Pancreas (tissue), 10 donors: ENCODE measurements around the gene PACS2. TPM values are rescaled to one million over a fixed set of nuclear protein-coding genes. Genes with fewer than 3 reads are reported as not detected.

Source experiments
- ATAC-seq, 4 donors: fragments of 200-7000 bp; cut with Tn5 transposase; one replicate each; pipeline versions ENCODE4 v1.8.0 to v1.9.1; 2020; ENCODE audit warnings: mild to moderate bottlenecking in 4 of 4, moderate library complexity in 4 of 4
- DNase-seq, 6 donors: peaks; one replicate each; pipeline ENCODE4 v3.0.0-alpha.2; 2020
- FAIRE-seq: peaks from 2 replicates; lab custom pipeline; 2012; peaks lifted over from hg19 to GRCh38; lab: Jason Lieb, UNC
- H3K27ac ChIP-seq, 4 donors: fragments of 200-600 bp; sonication (generic); 1 replicate in 3 of 4; 2 replicates in 1 of 4; pipeline versions ENCODE4 v1.5.0 to v1.8.0; 2020
- H3K27me3 ChIP-seq, 4 donors: fragments of 200-600 bp; one replicate each; pipeline ENCODE4 v1.8.0; 2021
- H3K36me3 ChIP-seq, 3 donors: fragments of 200-600 bp; sonication (generic) in 1 of 3; one replicate each; pipeline versions ENCODE4 v1.5.0 to v1.8.0; 2020 to 2021
- H3K4me1 ChIP-seq, 3 donors: fragments of 200-600 bp; one replicate each; pipeline ENCODE4 v1.8.0; 2021
- H3K4me3 ChIP-seq, 4 donors: fragments of 200-600 bp; sonication (generic) in 2 of 4; one replicate each; pipeline versions ENCODE4 v1.5.0 to v1.8.0; 2020 to 2021
- H3K9me3 ChIP-seq, 4 donors: fragments of 200-600 bp; one replicate each; pipeline ENCODE4 v1.8.0; 2021
- WGBS, 2 donors: extraction: QIAGEN DNeasy Blood & Tissue Kit; methylation state at CpG; one replicate each; pipeline ENCODE4 v1.1.7; 2013; 5-methylcytosine and 5-hydroxymethylcytosine counted together
- intact Hi-C, 3 donors: fragments of 100-400 bp; cut with DNase I; formaldehyde crosslinking; loops; one replicate each; pipeline versions ENCODE4 v1.11.1 to v1.14.2; 2022
- polyA plus RNA-seq, 2 donors: library from polyadenylated mRNA; stranded (reverse); fragments of 200-250 nt; gene quantifications; one replicate each; pipeline ENCODE4 v1.2.3, GENCODE V29; 2013
- total RNA-seq, 6 donors: library from RNA; stranded (reverse); fragmentation: NEBNext Ultra II Directional in 4 of 6; extraction: Animal tissue kit (Norgen Biotek cat#: 25700) in 4 of 6; gene quantifications; one replicate each; pipeline versions ENCODE4 v1.2.1 to v1.2.4, GENCODE V29; 2021 to 2023
- TF ChIP-seq, protein P1 (sequence below), 4 donors: fragments of 200-600 bp; sonication (generic) in 3 of 4; IDR thresholded peaks; one replicate each; pipeline versions ENCODE4 v1.5.0 to v1.8.0; 2021; ENCODE audit warnings: antibody characterized with exemption in 4 of 4
- donor health status: healthy with polysubstance abuse.
- donor health status: DM: no; HTN: no; CAD: no; lungs with moderate emphysema.
- donor health status: DM: no; HTN: no; CAD: no.
- donor health status: control.
- donor health status: control.
- donor health status: Bipolar disorder and iron deficiency.
- donor health status: DM: yes; HTN: yes; CAD: no.
- donor health status: DM: no; HTN: no; CAD: no.
- donor health status: DM: no; HTN: no; CAD: no.
- donor health status: DM: yes; HTN: yes; CAD: no.

PACS2 gene
- total and polyA plus RNA-seq, 8 donors: 36.9 to 128 (median 49.3) TPM

DNA sequence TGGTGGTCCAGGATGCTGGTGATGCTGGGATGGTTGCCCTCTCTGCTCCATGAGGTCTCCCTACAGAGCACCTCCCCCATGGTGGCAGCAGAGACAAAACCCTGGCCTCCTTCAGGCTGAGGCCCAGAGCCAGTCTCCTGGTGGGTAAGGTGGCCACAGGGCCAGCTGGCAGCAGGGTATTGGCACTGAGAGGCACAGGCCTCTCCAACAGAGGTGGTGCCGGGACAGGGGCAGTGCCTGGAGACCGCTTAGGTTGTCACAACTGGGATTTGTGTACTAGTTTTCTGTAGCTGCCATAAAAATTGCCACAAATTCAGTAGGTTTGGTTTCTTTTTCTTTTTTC is 99.0 kb downstream of the PACS2 start:
- ATAC-seq (no peak), FAIRE-seq (no peak), DNase-seq (no peak)
- H3K27me3 ChIP-seq: no peaks in the 10 kb centered on the region
- TF ChIP-seq, protein P1, sequence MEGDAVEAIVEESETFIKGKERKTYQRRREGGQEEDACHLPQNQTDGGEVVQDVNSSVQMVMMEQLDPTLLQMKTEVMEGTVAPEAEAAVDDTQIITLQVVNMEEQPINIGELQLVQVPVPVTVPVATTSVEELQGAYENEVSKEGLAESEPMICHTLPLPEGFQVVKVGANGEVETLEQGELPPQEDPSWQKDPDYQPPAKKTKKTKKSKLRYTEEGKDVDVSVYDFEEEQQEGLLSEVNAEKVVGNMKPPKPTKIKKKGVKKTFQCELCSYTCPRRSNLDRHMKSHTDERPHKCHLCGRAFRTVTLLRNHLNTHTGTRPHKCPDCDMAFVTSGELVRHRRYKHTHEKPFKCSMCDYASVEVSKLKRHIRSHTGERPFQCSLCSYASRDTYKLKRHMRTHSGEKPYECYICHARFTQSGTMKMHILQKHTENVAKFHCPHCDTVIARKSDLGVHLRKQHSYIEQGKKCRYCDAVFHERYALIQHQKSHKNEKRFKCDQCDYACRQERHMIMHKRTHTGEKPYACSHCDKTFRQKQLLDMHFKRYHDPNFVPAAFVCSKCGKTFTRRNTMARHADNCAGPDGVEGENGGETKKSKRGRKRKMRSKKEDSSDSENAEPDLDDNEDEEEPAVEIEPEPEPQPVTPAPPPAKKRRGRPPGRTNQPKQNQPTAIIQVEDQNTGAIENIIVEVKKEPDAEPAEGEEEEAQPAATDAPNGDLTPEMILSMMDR (IDR thresholded peaks at IDR 0.05): no peak
- peaks cover 0 to 4% (median 0%) of the 10 kb centered on the region in 3 donors for H3K4me1 ChIP-seq
- intact Hi-C loops: no loop called here
- 81 to 82% methylated on average over 2 of the region's 2 CpGs for WGBS, 2 donors
- no peaks in the 10 kb centered on the region for H3K9me3 ChIP-seq
- no peaks in the 10 kb centered on the region for H3K36me3 ChIP-seq
- H3K27ac ChIP-seq: no peak overlapping the region
- H3K4me3 ChIP-seq: no peak overlapping the region

DNA sequence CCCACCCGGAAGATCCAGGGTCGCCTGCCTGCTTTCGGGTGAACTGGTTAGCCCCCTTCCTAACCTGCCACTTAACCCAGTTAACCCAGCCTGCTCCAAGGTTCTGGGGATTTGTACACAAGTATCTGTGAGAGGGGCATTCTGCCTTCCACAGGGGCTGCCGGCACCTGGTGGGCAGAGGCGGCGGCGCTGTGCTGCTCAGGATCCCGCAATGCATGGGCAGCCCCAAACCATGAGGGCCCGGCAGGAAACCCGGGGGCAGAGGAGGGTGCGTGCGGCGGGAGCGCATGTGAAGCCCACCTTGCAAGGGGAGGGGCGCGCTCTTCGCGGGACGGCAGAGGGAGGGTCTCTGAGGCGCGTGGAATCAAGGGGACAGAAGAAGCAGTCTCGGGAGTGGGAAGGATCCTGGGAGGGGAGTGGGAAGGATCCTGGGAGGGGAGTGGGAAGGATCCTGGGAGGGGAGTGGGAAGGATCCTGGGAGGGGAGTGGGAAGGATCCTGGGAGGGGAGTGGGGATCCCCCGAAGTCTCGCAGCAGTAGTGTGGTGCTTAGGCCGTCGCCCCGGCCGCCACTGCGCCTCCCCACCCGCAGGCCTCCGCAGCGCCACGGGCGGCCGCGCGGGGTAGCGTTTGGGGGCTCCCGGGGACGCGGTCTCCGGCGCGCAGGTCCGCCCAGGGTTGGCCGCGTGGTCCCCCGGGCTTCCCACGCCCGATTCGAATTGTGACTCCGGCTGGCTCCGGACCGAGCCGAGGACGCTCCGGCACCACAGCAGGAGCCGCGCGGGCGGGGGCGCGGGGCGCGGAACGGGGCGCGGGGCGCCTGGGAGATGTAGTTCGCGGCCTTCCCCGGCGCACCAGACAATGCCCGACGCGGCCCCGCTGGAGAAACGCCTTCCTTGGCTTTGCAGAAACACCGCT is 100.2 kb downstream of the PACS2 start:
- no peaks in the 10 kb centered on the region for H3K9me3 ChIP-seq
- TF ChIP-seq, protein P1 (IDR thresholded peaks at IDR 0.05): peak; percentile 61 to 79 (median 76)
- ATAC-seq (peak; percentile 70 to 83 (median 77)), DNase-seq (peak; percentile 35 to 84 (median 72)), FAIRE-seq (no peak)
- no peaks in the 10 kb centered on the region for H3K36me3 ChIP-seq
- intact Hi-C loops: no loop called here
- H3K27me3 ChIP-seq: no peaks in the 10 kb centered on the region
- H3K4me1 ChIP-seq: peaks cover 0 to 10% (median 6%) of the 10 kb centered on the region in 3 donors
- 18% methylated on average over 67 to 79 of the region's 79 CpGs for WGBS, 2 donors
- no peak overlapping the region for H3K27ac ChIP-seq
- peak overlapping the region; percentile 34 to 65 (median 44) for H3K4me3 ChIP-seq

DNA sequence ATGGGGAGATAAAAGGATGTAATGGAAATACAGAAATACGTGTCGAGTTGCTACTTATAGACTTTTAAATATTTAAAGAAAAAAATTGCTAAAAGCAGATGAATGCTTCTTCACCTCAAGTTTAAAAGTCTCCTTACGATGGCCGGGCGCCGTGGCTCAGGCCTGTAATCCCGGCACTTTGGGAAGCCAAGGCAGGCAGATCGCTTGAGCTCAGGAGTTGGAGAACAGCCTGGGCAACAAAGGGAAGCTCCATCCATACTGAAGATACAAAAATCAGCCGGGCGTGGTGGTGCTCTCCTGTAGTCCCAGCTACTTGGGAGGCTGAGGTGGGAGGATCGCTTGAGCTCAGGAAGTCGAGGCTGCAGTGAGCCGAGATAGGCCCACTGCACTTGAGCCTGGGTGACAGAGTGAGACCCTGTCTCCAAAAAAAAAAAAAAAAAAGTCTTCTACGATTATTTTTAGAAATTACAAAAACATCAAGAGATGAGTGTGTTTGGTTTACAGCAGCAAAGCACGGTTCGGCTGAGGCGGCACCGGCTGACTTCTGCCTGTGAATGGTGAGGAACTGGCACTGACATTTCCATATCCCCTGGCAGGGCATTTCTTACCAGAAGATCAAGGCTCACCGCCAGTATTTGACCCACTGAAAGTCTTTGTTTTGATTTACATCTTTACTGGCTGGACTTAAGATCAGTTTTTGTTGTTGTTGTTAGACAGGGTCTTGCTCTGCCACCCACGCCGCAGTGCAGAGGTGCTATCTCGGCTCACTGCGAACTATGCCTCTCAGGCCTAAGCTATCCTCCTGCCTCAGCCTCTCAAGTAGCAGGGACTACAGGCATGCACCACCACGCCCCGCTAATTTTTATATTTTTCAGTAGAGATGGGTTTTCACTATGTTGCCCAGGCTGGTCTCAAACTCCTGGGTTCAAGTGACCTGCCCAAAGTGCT is 101.2 kb downstream of the PACS2 start:
- TF ChIP-seq, protein P1 (IDR thresholded peaks at IDR 0.05): no peak
- Histone ChIP-seq H3K36me3 (no peaks in the 10 kb centered on the region), H3K9me3 (no peaks in the 10 kb centered on the region), H3K4me1 (peaks cover 0 to 8% (median 6%) of the 10 kb centered on the region in 3 donors), H3K27ac (no peak overlapping the region), H3K27me3 (no peaks in the 10 kb centered on the region), H3K4me3 (peak overlapping the region in 2 of 4 donors; percentile 51 to 65)
- 91 to 92% methylated on average over 25 of the region's 25 CpGs for WGBS, 2 donors
- FAIRE-seq (no peak), DNase-seq (no peak), ATAC-seq (no peak)
- intact Hi-C loops: no loop called here

DNA sequence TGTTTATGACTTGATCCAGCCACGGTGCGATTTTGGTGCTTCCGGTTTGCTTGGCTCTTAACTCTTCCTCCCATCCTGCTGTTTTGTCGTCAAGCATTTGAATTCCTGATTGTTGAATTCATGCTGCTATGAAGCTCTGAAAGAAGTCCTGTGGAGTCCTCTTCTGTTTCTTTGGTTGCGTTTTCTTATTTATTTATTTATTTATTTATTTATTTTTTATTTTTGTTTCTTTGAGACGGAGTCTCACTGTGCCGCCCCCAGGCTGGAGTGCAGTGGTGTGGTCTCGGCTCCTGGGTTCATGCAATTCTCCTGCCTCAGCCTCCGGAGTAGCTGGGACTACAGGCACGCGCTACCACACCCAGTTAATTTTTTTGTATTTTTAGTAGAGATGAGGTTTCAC is 102.1 kb downstream of the PACS2 start:
- FAIRE-seq: no peak

More for the DNA sequence above, 102.1 kb downstream of the PACS2 start:
- no peak overlapping the region for H3K4me3 ChIP-seq
- peaks cover 0 to 13% (median 6%) of the 10 kb centered on the region in 3 donors for H3K4me1 ChIP-seq
- TF ChIP-seq, protein P1 (IDR thresholded peaks at IDR 0.05): no peak
- DNase-seq (no peak), ATAC-seq (no peak)
- H3K27ac ChIP-seq: no peak overlapping the region
- no peaks in the 10 kb centered on the region for H3K27me3 ChIP-seq
- 95% methylated on average over 11 of the region's 11 CpGs for WGBS, 2 donors
- intact Hi-C loops: no loop called here
- no peaks in the 10 kb centered on the region for H3K9me3 ChIP-seq
- H3K36me3 ChIP-seq: no peaks in the 10 kb centered on the region
